ENCODE results near the gene FZD2.
"Not testable (repeated sequence)": the region's sequence is repeated elsewhere in the genome, so short reads cannot be mapped to it uniquely, and the experiment has no call there.

GRCh38 chr17:44568311-44568944 is 11.1 kb downstream of the FZD2 start:
- TF ChIP-seq EZH2phosphoT487 (IDR thresholded peaks at IDR 0.05; ENCODE audit: borderline replicate concordance); POLR2AphosphoS5 (IDR thresholded peaks at IDR 0.05; ENCODE audit: low read depth, low read length); CTCF (IDR thresholded peaks at IDR 0.05 in 2 of 3, conservative IDR thresholded peaks at IDR 0.05 in 1 of 3; ENCODE audit: borderline replicate concordance in 1 of 3, insufficient read depth in 1 of 3, low read depth in 2 of 3, low read length in 2 of 3); EGR1 (IDR thresholded peaks at IDR 0.05; ENCODE audit: low read depth); POLR2A (IDR thresholded peaks at IDR 0.05; ENCODE audit: borderline replicate concordance, extremely low read depth, insufficient read depth, insufficient read length); MAX (IDR thresholded peaks at IDR 0.05); FOSL1 (IDR thresholded peaks at IDR 0.05; ENCODE audit: low read depth); TCF7L2 (IDR thresholded peaks at IDR 0.05; ENCODE audit: borderline replicate concordance, extremely low read depth, insufficient read depth, insufficient read length); ZBTB33 (IDR thresholded peaks at IDR 0.05; ENCODE audit: extremely low read depth, insufficient replicate concordance, low read length): not testable (repeated sequence)

Data from HCT116 (cell line).